Adipocyte (in vitro differentiated cells): ENCODE data around the gene SNCAIP.
A peak's percentile ranks its signal among the peaks of the same experiment; 100 is the strongest.

Experiments used
- DNase-seq: peaks from one replicate; pipeline ENCODE4 v3.0.0-alpha.2; 2015; ENCODE audit warnings: low read depth
- H3K27me3 ChIP-seq: replicated peaks from 2 replicates; pipeline ENCODE4 v1.7.0; 2013; ENCODE audit warnings: mild to moderate bottlenecking, low read length, moderate library complexity; ENCODE audit not compliant: control insufficient read depth, insufficient read depth
- H3K36me3 ChIP-seq: 2 replicates; pipeline ENCODE4 v1.7.0; 2013; ENCODE audit warnings: low read length, mild to moderate bottlenecking, moderate library complexity; ENCODE audit not compliant: control insufficient read depth, insufficient read depth, severe bottlenecking
- H3K4me1 ChIP-seq: 2 replicates; pipeline ENCODE4 v1.7.0; 2013; ENCODE audit warnings: mild to moderate bottlenecking, low read length, moderate library complexity; ENCODE audit not compliant: control insufficient read depth, insufficient read depth
- H3K4me3 ChIP-seq: 2 replicates; pipeline ENCODE4 v1.7.0; 2013; ENCODE audit warnings: mild to moderate bottlenecking, low read length, moderate library complexity
- H3K9ac ChIP-seq: 2 replicates; pipeline ENCODE4 v1.7.0; 2013; ENCODE audit warnings: mild to moderate bottlenecking, low read length, moderate library complexity
- H3K9me3 ChIP-seq: 2 replicates; pipeline ENCODE4 v1.7.0; 2013; ENCODE audit warnings: mild to moderate bottlenecking, low read length, moderate library complexity; ENCODE audit not compliant: control insufficient read depth

SNCAIP gene

DNA sequence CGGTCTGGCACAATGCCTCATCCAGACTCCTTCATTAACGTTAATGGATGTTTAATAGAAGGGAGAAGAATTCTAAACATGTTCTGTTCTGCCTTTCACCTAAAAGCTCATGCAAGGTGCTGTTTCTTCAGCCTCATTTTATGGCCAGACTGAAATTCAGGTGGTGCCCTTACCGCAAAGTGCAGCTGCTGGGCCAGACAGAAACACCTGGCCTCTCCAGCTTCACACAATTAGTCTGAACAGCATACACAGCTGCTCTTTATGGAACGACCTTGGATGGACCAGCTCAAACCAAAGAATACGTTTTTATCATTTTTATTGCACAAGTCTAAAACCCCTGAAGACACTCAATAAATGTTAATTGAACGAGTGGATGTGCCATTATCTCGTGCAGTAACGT is 4.6 kb downstream of the SNCAIP start:
- H3K4me3 ChIP-seq, result no peak overlapping the region
- H3K9ac ChIP-seq, result no peak overlapping the region
- H3K36me3 ChIP-seq, result no peaks in the 10 kb centered on the region
- H3K4me1 ChIP-seq, result peaks cover 15% of the 10 kb centered on the region
- H3K9me3 ChIP-seq, result no peaks in the 10 kb centered on the region
- DNase-seq, result no peak
- no peaks in the 10 kb centered on the region for H3K27me3 ChIP-seq

GRCh38 chr5:122319897-122320296 is 7.9 kb downstream of the SNCAIP start:
- Histone ChIP-seq H3K27me3 (no peaks in the 10 kb centered on the region), H3K36me3 (no peaks in the 10 kb centered on the region), H3K9me3 (no peaks in the 10 kb centered on the region), H3K4me1 (no peaks in the 10 kb centered on the region), H3K4me3 (no peak overlapping the region), H3K9ac (no peak overlapping the region)
- no peak for DNase-seq

GRCh38 chr5:122321921-122322320 is 9.9 kb downstream of the SNCAIP start:
- no peaks in the 10 kb centered on the region for H3K4me1 ChIP-seq
- H3K27me3 ChIP-seq, result no peaks in the 10 kb centered on the region
- H3K9ac ChIP-seq, result no peak overlapping the region
- H3K36me3 ChIP-seq, result no peaks in the 10 kb centered on the region
- H3K4me3 ChIP-seq, result no peak overlapping the region
- H3K9me3 ChIP-seq, result no peaks in the 10 kb centered on the region
- DNase-seq, result no peak

GRCh38 chr5:122322801-122323548 is 10.9 kb downstream of the SNCAIP start:
- no peak overlapping the region for H3K4me3 ChIP-seq
- no peaks in the 10 kb centered on the region for H3K27me3 ChIP-seq
- H3K9ac ChIP-seq, result no peak overlapping the region
- DNase-seq, result peak; percentile 21
- no peaks in the 10 kb centered on the region for H3K4me1 ChIP-seq
- H3K36me3 ChIP-seq, result no peaks in the 10 kb centered on the region
- no peaks in the 10 kb centered on the region for H3K9me3 ChIP-seq

GRCh38 chr5:122323738-122324137 is 11.7 kb downstream of the SNCAIP start:
- no peaks in the 10 kb centered on the region for H3K9me3 ChIP-seq
- no peaks in the 10 kb centered on the region for H3K36me3 ChIP-seq
- DNase-seq, result no peak
- no peaks in the 10 kb centered on the region for H3K27me3 ChIP-seq
- no peaks in the 10 kb centered on the region for H3K4me1 ChIP-seq
- H3K4me3 ChIP-seq, result no peak overlapping the region
- H3K9ac ChIP-seq, result no peak overlapping the region

GRCh38 chr5:122327110-122327509 is 15.1 kb downstream of the SNCAIP start:
- H3K36me3 ChIP-seq, result no peaks in the 10 kb centered on the region
- H3K9ac ChIP-seq, result no peak overlapping the region
- DNase-seq, result no peak
- H3K27me3 ChIP-seq, result no peaks in the 10 kb centered on the region
- no peaks in the 10 kb centered on the region for H3K9me3 ChIP-seq
- H3K4me1 ChIP-seq, result no peaks in the 10 kb centered on the region
- H3K4me3 ChIP-seq, result no peak overlapping the region

GRCh38 chr5:122330881-122331280 is 18.8 kb downstream of the SNCAIP start:
- H3K9ac ChIP-seq, result no peak overlapping the region
- H3K4me3 ChIP-seq, result no peak overlapping the region
- no peaks in the 10 kb centered on the region for H3K9me3 ChIP-seq

GRCh38 chr5:122332599-122333555 is 20.8 kb downstream of the SNCAIP start:
- no peaks in the 10 kb centered on the region for H3K36me3 ChIP-seq
- H3K27me3 ChIP-seq, result no peaks in the 10 kb centered on the region
- H3K9ac ChIP-seq, result no peak overlapping the region
- no peaks in the 10 kb centered on the region for H3K9me3 ChIP-seq
- DNase-seq, result no peak
- H3K4me1 ChIP-seq, result peaks cover 10% of the 10 kb centered on the region
- no peak overlapping the region for H3K4me3 ChIP-seq

More at GRCh38 chr5:122330881-122331280, 18.8 kb downstream of the SNCAIP start:
- no peak for DNase-seq
- Histone ChIP-seq H3K4me1 (peaks cover 10% of the 10 kb centered on the region), H3K36me3 (no peaks in the 10 kb centered on the region), H3K27me3 (no peaks in the 10 kb centered on the region)

DNA sequence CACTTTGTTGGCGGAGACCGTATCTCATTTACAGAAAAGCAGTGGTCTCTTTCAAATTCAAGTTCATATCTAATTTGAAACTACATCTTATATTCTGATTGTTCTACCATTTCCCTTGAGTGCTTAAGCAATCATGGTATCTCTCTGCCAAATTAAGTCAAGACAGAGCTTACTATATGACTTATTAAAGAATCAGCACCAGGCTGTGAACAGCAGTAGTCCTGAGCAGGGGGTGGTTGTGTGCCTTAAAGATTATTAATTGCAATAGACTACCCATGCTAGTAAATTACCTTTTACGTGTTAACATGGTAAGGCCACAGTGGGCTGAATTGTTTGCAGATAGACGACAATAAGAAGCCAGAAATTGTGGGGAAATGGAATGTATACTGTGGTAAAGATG is 21.5 kb downstream of the SNCAIP start:
- no peaks in the 10 kb centered on the region for H3K36me3 ChIP-seq
- peaks cover 10% of the 10 kb centered on the region for H3K4me1 ChIP-seq
- H3K9me3 ChIP-seq, result no peaks in the 10 kb centered on the region
- H3K4me3 ChIP-seq, result no peak overlapping the region
- no peaks in the 10 kb centered on the region for H3K27me3 ChIP-seq
- no peak for DNase-seq
- H3K9ac ChIP-seq, result no peak overlapping the region

- H3K36me3 ChIP-seq, result no peaks in the 10 kb centered on the region
- no peak overlapping the region for H3K9ac ChIP-seq
- no peaks in the 10 kb centered on the region for H3K27me3 ChIP-seq
- H3K4me3 ChIP-seq, result no peak overlapping the region
- no peak for DNase-seq
- no peaks in the 10 kb centered on the region for H3K4me1 ChIP-seq
- no peaks in the 10 kb centered on the region for H3K9me3 ChIP-seq
Observed at GRCh38 chr5:122339591-122339990, 27.6 kb downstream of the SNCAIP start.

GRCh38 chr5:122341087-122341486 is 29.1 kb downstream of the SNCAIP start:
- Histone ChIP-seq H3K4me1 (no peaks in the 10 kb centered on the region), H3K36me3 (no peaks in the 10 kb centered on the region), H3K9me3 (no peaks in the 10 kb centered on the region), H3K4me3 (no peak overlapping the region), H3K27me3 (no peaks in the 10 kb centered on the region), H3K9ac (no peak overlapping the region)
- no peak for DNase-seq
